Motor neuron (in vitro differentiated cells): ENCODE results near the gene TMEM82. TPM values are rescaled to one million over a fixed set of nuclear protein-coding genes. Genes with fewer than 3 reads are reported as not detected.

Experiments used
- ATAC-seq, 8 experiments: fragments of 200-7000 bp; cut with Tn5 transposase; replicated peaks in 6 of 8; 2 replicates each; pipeline ENCODE4 v1.8.0; 2021; ENCODE audit warnings: mild to moderate bottlenecking in 8 of 8, moderate library complexity in 8 of 8
- H3K27ac ChIP-seq, 2 donors: fragments of 250-450 bp; sonication (Bioruptor Pico); 2 replicates each; pipeline ENCODE4 v1.9.0; 2021; ENCODE audit warnings: antibody characterized with exemption in 2 of 2, mild to moderate bottlenecking in 2 of 2, moderate library complexity in 1 of 2
- H3K4me1 ChIP-seq, 2 donors: fragments of 250-450 bp; sonication (Bioruptor Pico); replicated peaks in 1 of 2; 2 replicates each; pipeline ENCODE4 v1.6.1; 2021; ENCODE audit warnings: antibody characterized with exemption in 2 of 2, mild to moderate bottlenecking in 2 of 2, moderate library complexity in 1 of 2
- H3K4me3 ChIP-seq, 5 donors: fragments of 250-450 bp; sonication (Bioruptor Pico); 2 replicates each; pipeline ENCODE4 v1.9.0; 2021; ENCODE audit warnings: antibody characterized with exemption in 5 of 5, mild to moderate bottlenecking in 5 of 5, moderate library complexity in 4 of 5
- WGBS, 10 experiments: fragments of 450-650 bp; shearing (Covaris generic); methylation state at CpG; one replicate each; pipeline ENCODE4 v1.0.0; 2022; 5-methylcytosine and 5-hydroxymethylcytosine counted together
- in situ Hi-C, 9 experiments: fragments of 400-800 bp; cut with MboI; loops; one replicate each; pipeline ENCODE4 v1.15.0; 2021; ENCODE audit warnings: low sequenced_read_pairs in 9 of 9, low pct_unique_long_range_greater_than_20kb in 2 of 9; ENCODE audit not compliant: unreplicated experiment in 9 of 9
- total RNA-seq, 8 experiments: library from RNA; unstranded; fragments of 300-600 nt; gene quantifications; 2 replicates each; pipeline versions ENCODE4 v1.2.3 to v1.2.4, GENCODE V29; 2022

The TMEM82 gene
- total RNA-seq, 8 experiments from 2014 or later = 0.28 TPM; not detected in 7

DNA sequence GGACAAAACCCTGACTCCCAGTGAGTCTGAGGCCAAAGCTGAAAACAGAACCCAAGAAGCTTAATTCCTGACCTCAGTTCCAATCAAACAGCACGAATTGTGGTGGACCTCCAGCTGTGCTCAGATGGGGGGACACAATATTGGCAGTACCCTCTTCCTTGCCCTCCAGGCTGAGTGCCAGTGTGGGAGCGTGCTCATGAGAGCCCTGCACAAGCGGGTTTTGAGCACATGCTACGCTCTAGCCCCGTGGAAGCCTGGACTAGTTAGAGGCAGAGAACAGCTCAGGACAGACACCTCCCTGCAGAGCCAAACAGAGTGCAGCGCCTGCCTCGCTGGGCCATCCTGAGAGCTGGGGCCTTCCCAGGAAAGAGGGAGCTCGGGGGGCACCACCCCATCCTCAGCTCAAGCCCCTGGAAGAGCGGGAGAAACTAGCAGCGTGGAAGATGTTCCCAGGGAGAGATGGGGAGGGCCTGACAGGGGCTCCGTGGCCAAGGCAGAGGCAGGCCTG, 9.0 kb upstream of the TMEM82 start:
- H3K4me1 ChIP-seq = peaks cover 0 to 2% of the 10 kb centered on the region in 2 donors
- no peak overlapping the region for H3K27ac ChIP-seq
- no peak overlapping the region for H3K4me3 ChIP-seq
- 60 to 100% (median 100%) methylated on average over 1 to 8 of the region's 11 CpGs; no CpG with 5 or more reads in 5 of the 10 experiments for WGBS, 10 experiments
- ATAC-seq = no peak
- in situ Hi-C loops = no loop called here

DNA sequence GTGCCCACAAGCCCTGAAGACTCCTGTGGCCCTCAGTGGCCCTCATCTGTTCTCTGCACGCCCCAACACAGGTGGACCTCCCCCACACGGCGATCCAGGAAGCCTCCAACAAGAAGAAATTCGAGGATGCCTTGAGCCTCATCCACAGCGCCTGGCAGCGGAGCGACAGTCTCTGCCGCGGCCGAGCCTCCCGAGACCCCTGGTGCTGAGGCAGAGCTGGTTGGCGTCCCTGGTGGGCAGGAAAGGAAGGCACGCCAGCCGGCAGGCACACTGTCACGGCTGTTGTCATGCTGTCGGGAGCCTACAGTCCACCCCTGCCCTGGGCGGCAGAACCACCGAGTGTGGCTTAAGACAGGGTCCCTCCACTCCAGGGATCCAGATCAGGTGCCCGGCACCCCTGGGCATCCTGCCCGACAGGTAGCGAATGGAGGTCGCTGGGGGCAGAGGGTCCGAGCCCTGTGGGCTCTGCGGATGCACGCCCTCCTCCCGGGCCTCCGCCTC, 8.5 kb upstream of the TMEM82 start:
- no peak for ATAC-seq
- Histone ChIP-seq H3K4me3 (no peak overlapping the region), H3K27ac (no peak overlapping the region), H3K4me1 (peaks cover 0 to 2% of the 10 kb centered on the region in 2 donors)
- 80 to 100% (median 95%) methylated on average over 2 to 21 of the region's 27 CpGs; no CpG with 5 or more reads in 5 of the 10 experiments for WGBS, 10 experiments
- in situ Hi-C loops = no loop called here

DNA sequence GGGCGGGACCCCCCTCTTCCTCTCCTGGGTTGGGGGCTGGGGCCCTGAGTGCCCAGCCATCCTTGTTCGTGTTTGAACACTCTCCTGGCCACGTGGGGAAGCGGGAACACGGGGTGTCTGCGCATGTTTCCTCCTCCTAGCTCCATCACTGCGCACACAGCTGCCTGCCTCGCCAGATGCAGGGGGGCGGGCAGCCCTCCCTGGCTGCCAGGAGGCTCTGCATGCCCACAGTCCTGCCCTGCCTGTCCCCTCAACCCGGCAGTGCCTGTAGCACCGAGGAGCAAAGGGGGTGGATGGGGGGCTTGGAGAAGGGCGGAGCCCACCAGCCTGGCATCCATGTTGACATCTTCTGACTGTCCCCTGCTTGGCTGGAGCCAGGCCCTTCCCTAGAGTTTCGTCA, 8.0 kb upstream of the TMEM82 start:
- Histone ChIP-seq H3K4me1 (peaks cover 0 to 2% of the 10 kb centered on the region in 2 donors), H3K4me3 (no peak overlapping the region), H3K27ac (peak overlapping the region in 1 of 2 donors; percentile 26)
- WGBS, 10 experiments = 60 to 100% (median 95%) methylated on average over 1 to 10 of the region's 13 CpGs; no CpG with 5 or more reads in 6 of the 10 experiments
- in situ Hi-C loops = no loop called here
- ATAC-seq = no peak

DNA sequence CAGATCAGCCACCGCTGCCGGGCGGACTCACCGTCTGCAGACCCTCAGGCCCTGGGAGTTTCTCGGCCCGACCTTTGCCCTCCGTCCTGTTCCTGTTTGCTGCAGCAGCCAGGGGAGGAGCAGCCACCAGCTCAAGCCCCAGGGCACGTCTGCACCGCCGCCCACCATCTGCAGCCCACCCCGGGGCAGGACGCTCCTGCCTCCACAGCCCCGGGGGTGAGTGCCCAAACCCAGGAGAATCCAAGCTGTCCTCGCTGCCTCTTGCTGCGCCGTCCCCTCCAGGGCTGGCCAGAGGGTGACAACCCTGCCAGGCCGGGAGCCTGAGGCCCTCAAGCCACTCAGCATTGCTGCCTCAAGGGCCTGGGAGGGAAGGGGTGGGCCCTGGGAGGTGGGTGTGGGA, 7.4 kb upstream of the TMEM82 start:
- peak in 2 of 8 experiments; percentile 6 to 12 for ATAC-seq
- 43 to 82% (median 78%) methylated on average over 1 to 8 of the region's 17 CpGs; no CpG with 5 or more reads in 4 of the 10 experiments for WGBS, 10 experiments
- Histone ChIP-seq H3K27ac (peak overlapping the region; percentile 5 to 26), H3K4me3 (no peak overlapping the region), H3K4me1 (peaks cover 0 to 2% of the 10 kb centered on the region in 2 donors)
- in situ Hi-C loops = no loop called here

DNA sequence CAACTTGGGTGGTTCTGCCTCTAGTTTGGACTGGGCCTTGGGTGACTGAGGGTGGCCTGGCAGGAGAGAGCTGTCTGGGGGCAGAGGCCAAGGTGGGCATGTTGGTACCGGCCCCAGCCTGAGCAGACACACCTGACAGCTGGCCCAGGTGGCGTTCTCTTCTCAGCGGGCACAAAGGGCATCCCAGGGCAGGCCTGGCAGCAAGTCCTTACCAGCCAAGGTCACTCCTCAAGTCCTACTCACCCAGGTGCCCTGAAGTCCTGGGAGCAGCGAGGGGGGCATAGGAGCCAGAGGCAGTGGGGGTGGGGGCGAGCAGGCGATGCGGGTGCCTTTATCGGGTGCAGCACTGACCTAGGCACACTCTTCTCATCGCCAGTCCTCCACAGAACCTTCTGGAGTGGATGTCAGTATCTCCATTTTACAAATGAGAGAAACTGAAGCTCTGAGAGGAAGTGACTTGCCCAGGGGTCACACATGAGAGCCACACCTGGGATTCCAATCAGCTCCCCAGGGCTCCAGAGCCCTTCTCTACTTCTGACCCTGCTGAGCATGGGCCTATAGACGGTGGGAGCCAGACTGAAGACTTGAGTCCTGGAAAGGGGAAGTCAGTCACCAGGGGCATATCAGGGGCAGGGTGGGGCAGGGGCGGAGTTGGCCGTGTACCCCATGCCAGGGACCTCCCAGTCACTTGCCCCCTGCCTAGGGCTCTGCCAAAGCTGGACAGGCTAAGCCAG, 6.8 kb upstream of the TMEM82 start:
- no peak overlapping the region for H3K27ac ChIP-seq
- H3K4me3 ChIP-seq = no peak overlapping the region
- in situ Hi-C loops = no loop called here
- peaks cover 0 to 2% of the 10 kb centered on the region in 2 donors for H3K4me1 ChIP-seq
- ATAC-seq = no peak
- WGBS, 10 experiments = 78 to 83% methylated on average over 3 to 4 of the region's 12 CpGs; no CpG with 5 or more reads in 8 of the 10 experiments

DNA sequence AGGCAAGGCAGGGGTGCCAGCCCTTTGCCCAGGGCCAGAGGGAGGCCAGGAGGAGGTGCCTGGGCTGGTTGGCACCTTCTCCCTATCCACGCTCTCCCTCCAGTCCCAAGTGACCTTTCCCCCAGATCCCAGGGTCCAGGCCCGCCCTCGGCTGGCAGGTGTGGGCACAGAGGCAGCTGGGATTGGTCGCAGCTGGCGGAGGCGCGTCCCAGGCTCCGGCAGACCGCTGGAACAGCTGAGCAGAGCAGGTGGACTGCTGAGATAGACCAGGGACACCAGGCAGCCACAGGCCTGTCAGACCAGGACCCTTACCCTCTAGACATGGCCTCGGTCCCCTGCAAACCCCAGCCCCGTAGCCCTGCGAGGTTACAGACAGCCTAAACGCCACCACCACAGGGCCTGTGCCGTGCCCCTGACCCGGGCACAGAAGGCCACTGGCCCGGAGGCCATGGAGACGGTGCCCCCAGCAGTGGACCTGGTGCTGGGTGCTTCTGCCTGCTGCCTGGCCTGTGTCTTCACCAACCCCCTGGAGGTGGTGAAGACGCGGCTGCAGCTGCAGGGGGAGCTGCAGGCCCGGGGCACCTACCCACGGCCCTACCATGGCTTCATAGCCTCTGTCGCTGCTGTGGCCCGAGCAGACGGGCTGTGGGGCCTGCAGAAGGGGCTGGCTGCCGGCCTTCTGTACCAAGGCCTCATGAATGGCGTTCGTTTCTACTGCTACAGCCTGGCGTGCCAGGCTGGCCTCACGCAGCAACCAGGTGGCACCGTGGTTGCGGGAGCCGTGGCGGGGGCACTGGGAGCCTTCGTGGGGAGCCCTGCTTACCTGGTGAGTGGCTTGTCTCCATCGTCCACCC, 6.0 kb upstream of the TMEM82 start, which contains the start of gene SLC25A34:
Gene SLC25A34, plus strand, starts transcription at position 221 of the 854 bp plus-strand sequence. Its CDS starts 228 bp downstream, at position 449.
- no peak within 1 kb of the TSS for H3K4me3 ChIP-seq
- peak in 2 of 8 experiments; percentile 2 to 6 for ATAC-seq
- no peak within 1 kb of the TSS for H3K27ac ChIP-seq
- H3K4me1 ChIP-seq = peaks cover 2% of the 10 kb centered on the region in 2 donors
- in situ Hi-C loops = no loop called here
- 83 to 100% (median 96%) methylated on average over 1 to 7 of the region's 35 CpGs; no CpG with 5 or more reads in 5 of the 10 experiments for WGBS, 10 experiments

DNA sequence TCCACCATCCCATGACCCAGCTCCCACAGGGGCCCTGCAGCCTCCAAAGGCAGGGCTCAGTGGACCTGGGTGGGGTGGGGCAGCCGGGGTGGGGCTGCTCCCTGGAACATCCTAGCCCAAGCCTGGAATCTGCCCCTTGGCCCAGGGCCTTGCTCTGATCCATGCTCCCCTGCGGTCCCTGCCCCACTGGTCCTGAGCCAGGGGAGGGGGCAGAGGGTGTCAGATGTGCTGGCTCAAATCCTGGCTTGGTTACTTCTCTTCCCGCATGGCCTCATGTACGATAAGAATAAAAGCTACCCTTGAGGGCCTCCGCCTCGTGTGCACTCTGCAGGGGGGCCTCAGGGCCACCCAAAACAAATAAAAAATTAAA, 5.4 kb upstream of the TMEM82 start:
- H3K27ac ChIP-seq = no peak overlapping the region
- in situ Hi-C loops = no loop called here
- H3K4me3 ChIP-seq = no peak overlapping the region
- peaks cover 2 to 6% of the 10 kb centered on the region in 2 donors for H3K4me1 ChIP-seq
- WGBS, 10 experiments = 60 to 94% (median 68%) methylated on average over 1 to 4 of the region's 6 CpGs; no CpG with 5 or more reads in 6 of the 10 experiments
- ATAC-seq = peak in 2 of 8 experiments; percentile 3 to 5

DNA sequence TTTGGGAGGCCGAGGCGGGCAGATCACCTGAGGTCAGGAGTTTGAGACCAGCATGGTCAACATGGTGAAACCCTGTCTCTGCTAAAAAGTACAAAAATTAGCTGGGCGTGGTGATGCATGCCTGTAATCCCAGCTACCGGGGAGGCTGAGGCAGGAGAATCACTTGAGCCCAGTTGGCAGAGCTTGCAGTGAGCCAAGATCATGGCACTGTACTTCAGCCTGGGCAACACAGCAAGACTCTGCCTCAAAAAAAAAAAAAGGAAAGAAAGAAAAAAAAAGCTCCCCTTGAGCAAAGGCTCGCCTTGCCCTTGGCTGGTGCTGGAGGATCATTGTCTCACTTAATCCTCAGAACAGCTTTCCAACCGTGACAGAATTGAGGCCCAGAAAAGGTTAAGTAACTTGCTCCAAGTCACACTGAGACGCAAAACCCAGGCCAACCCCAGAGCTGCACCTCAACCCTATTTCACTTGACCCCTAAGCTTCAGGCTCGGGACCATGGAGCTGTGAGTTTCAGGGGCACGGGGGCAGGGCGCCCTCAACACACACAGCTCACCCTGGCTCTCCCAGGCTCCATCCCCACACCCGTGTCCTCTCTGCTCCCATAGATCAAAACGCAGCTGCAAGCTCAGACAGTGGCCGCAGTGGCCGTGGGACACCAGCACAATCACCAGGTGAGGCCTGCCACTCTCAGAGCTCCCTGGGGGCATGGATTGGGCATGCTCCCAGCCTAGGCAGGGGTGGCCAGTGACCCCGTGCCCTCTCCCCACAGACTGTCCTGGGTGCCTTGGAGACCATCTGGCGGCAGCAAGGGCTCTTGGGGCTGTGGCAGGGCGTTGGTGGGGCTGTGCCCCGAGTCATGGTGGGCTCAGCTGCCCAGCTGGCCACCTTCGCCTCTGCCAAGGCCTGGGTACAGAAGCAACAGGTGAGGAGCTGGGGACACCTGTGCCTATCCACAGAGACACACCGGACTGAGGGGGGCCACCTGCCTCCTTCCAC, 4.7 kb upstream of the TMEM82 start:
- H3K27ac ChIP-seq = no peak overlapping the region
- no peak for ATAC-seq
- in situ Hi-C loops = no loop called here
- peaks cover 2 to 6% of the 10 kb centered on the region in 2 donors for H3K4me1 ChIP-seq
- no peak overlapping the region for H3K4me3 ChIP-seq
- WGBS, 10 experiments = 60 to 100% (median 84%) methylated on average over 2 to 15 of the region's 20 CpGs; no CpG with 5 or more reads in 1 of the 10 experiments

DNA sequence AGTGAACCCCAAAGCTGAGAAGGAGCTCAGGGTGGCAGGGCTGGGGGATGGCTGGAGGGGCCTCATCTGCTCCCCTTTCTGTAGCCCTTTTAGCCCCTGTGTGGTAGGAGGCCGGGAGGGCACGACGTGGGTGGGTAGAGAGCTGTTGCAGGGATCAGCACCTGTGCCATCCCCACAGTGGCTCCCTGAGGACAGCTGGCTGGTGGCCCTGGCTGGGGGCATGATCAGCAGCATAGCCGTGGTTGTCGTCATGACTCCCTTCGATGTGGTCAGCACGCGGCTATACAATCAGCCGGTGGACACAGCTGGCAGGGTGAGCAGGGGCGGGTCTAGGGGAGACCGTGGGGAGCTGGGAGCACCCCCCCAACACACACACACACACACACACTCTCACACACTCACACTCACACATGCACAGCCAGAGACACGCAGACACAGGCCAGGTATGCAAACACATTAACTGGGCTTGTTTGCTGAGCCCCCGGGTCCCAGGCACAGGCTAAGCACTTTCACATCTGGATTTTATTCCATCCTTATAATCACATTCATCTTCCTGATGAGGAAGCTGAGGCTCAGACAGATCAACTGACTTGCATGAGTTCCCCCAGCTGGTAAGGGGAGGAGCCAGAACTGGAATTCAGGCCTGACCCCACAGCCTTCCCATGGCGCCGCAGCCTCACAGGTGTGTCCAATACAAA, 3.7 kb upstream of the TMEM82 start:
- peaks cover 2 to 6% of the 10 kb centered on the region in 2 donors for H3K4me1 ChIP-seq
- H3K4me3 ChIP-seq = no peak overlapping the region
- H3K27ac ChIP-seq = no peak overlapping the region
- in situ Hi-C loops = no loop called here
- WGBS, 10 experiments = 60 to 91% (median 85%) methylated on average over 2 to 6 of the region's 15 CpGs; no CpG with 5 or more reads in 7 of the 10 experiments
- peak in 1 of 8 experiments; percentile 42 for ATAC-seq

DNA sequence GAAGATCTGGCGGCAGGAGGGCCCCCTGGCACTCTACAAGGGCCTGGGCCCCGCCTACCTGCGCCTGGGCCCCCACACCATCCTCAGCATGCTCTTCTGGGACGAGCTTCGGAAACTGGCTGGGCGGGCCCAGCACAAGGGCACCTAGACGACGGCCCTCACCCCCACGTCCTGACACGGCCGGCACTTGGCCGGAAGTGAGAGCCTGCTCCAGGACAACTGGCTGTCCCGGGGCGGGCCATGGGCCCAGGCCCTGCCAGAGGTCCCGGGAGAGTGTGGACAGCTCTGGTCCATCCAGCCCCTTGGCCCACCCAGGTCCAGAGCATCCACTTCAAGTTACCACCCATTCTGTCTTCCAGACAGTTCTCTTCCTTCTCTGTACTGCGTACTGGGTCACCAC, 3.0 kb upstream of the TMEM82 start:
- in situ Hi-C loops = no loop called here
- no peak for ATAC-seq
- H3K4me1 ChIP-seq = peaks cover 2 to 6% of the 10 kb centered on the region in 2 donors
- no peak overlapping the region for H3K4me3 ChIP-seq
- no peak overlapping the region for H3K27ac ChIP-seq
- WGBS, 10 experiments = 72 to 100% (median 94%) methylated on average over 1 to 9 of the region's 16 CpGs; no CpG with 5 or more reads in 4 of the 10 experiments

DNA sequence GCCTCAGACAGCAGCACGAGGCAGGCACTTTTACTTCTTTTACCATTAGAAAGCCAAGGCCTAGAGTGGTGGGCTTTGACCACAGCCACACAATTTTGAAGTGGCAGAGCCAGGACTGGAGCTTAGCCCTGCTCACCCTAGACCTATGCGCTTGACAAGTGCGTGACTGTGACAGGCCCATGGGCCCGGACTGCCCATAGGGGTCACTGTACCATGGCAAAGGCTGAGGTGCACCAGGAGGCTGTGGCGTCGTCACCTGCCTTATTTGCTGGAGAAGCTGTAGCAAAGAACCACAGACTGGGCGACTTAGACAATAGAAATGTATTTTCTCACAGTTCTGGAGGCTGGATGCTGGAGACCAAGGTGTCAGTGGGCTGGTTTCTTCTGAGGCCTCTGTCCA, 2.6 kb upstream of the TMEM82 start:
- Histone ChIP-seq H3K27ac (no peak overlapping the region), H3K4me1 (peaks cover 0 to 6% of the 10 kb centered on the region in 2 donors), H3K4me3 (no peak overlapping the region)
- 0 to 100% (median 86%) methylated on average over 1 to 7 of the region's 7 CpGs; no CpG with 5 or more reads in 3 of the 10 experiments for WGBS, 10 experiments
- in situ Hi-C loops = no loop called here
- no peak for ATAC-seq
